ENCODE data around the gene PALLD. TPM values are rescaled to one million over a fixed set of nuclear protein-coding genes. Genes with fewer than 3 reads are reported as not detected.
"Not testable (repeated sequence)": the region's sequence is repeated elsewhere in the genome, so short reads cannot be mapped to it uniquely, and the experiment has no call there.

The PALLD gene
- total RNA-seq, 1 donor from 2014 or later, result 121 TPM

DNA sequence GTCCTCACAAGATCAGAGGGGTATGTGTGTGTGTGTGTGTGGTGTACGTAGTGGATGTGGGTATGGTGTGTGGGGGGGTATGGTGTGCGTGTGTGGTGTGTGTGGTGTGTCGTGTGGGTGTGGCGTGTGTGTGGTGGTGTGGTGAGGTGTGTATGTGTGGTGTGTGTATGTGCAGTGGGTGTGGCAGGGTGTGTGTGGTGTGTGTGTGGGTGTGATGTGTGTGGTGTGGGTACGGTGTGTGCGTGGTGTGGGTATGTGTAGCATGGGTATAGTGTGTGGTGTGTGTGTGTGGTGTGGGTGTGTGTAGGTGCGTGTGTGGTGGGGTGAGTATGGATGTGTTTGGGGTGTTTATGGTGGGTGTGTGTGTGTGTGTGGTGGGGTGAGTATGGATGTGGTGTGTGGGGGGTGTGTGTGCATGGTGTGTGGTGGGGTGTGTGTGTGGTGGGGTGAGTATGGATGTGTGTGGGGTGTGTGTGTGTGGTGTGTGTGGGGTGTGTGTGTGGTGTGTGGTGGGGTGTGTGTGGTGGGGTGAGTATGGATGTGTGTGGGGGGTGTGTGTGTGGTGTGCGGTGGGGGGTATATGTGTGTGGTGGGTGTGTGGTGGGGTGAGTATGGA is 182.0 kb downstream of the PALLD start:
- DNase-seq, result no peak

DNA sequence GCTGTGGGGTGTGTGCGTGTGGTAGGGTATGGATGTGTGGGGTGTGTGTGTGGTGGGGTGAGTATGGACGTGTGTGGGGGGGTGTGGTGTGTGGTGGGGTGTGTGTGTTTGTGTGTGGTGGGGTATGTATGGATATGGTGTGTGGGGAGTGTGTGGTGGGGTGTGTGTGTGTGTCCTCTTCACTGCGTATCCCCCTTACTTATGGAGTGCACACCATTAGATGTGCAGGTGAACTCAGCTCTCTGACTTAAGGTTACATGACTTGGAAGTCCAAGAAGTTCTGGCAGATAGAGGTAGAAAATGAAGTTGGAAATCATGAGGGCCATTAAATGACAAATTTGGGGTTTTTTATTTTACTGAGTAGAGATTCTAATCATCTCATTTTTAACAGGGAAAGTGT is 182.5 kb downstream of the PALLD start:
- DNase-seq, result no peak

DNA sequence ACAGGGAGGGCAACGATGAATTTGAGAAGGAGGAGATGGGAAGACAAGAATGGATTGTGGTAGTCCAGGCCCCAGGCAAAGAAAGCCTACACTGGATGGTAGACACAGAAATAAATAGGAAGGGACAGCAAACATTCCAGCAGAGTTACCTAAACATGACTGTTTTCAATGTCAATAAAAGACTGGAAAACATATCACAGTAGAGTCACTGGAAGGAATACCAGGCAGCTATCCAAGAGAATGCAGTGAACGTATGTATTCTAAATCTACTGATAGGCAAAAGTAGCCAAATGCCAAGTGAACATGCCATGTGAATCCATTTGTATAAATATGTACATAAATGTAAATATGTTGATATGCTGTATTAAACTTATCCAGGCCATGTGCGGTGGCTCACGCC is 183.0 kb downstream of the PALLD start:
- no peak for DNase-seq

DNA sequence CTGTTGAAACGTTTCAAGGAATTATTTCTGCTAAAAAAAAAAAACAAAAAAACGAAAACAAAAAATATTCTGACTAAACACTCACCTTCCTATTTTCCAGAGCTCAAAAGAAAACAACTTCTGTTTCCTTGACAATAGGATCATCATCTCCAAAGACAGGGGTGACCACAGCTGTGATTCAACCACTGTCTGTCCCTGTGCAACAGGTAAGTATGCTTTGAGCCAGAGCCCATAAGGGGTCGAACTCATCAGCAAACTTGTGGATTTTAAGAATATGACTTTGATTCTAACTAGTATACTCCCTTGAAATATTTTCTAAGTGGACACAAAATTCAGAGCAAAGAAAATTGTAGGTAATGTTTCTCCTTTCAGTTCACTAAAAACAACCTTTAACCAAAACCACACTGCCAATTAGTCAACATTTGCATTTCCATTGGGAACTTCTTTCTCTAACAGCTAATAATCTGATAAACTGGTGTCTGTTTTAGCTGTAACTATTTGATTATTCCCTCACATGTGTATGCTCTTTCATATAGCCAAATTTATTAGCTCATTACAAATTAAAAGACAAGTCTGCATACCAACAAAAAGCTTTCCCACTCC is 186.1 kb downstream of the PALLD start:
- no peak for DNase-seq

DNA sequence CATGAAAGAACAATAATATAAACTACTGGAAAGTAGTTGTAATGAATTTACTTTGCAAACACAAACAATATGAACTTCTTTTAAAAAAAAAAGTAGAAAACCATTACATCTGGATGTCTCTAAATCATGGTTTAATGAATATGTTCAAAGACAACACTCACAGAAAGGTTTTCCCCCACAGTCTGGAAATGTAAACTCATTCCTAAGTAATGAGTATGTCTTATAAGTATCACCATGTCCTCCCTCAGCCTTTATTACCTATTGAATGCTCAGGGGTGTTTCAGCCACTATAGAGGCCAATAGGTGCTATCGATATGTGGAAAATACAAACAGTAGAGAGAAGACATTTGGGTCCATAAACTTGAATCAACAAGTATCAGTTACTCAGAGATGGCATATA is 186.7 kb downstream of the PALLD start:
- DNase-seq, result no peak

DNA sequence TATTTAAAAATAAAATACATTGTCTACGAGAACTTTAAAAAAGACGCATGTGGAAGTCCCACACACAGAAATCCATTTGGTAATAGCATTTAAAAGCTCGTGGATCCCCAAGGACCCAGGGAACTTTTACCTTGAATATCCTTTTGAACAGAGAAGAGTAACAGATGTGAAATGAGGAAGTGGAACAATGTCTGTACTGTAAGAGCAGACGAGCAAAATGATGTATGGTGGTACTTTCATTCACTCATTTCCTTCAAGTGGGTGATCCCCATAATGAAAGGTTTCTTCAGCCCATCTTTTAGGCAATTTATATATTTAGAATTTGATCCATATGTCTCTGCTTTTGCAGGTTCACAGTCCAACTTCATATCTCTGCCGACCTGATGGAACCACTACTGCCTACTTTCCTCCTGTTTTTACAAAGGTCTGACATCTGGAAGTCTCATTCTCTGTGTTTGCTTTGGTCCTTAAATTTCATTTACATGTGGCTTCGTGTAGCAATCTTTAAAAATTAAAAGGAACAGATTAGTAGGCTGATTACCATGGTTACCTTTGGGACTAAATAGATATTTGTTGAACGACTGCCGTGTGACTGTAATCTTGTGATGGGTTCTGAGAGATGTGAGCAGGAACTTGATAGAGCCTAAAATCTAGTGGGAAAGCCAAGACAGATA is 188.4 kb downstream of the PALLD start:
- no peak for DNase-seq

DNA sequence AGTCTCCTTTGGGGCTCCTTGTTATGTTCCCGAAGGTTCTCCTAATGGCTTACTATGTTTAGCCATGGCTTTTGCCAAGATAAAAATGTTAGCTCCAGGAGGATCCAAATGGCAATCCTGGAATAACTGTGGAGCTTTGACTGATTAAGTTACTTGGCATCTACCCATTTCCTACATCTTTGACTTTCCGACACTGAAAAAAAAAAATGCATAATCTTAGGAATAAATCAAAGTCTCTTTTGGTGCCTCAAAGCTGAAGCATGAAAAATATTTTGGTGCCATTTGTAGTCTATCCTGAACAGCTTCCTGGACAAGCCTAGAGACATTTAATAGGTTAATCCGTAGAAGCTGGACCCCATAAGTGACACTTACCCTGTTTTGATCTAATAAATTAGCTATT is 191.7 kb downstream of the PALLD start:
- DNase-seq, result no peak

DNA sequence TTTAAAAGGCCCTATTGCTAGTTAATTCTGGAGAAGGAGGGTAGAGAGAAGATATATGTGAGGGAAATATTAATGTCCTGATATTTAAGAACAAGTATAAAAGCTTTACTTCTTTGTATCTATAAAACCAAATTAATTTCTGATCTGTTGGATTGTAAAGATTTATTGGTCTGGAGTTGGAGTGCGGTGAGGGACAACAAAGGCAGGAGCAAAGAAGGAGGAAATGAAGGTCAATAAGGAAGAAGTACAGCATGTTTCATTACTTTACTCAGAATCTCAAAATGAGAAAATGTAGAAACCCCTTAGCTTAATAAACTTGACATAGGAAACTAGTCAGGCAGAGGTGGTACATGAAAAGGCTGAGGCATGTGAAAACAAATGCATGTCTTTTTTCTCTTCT is 192.9 kb downstream of the PALLD start:
- no peak for DNase-seq

DNA sequence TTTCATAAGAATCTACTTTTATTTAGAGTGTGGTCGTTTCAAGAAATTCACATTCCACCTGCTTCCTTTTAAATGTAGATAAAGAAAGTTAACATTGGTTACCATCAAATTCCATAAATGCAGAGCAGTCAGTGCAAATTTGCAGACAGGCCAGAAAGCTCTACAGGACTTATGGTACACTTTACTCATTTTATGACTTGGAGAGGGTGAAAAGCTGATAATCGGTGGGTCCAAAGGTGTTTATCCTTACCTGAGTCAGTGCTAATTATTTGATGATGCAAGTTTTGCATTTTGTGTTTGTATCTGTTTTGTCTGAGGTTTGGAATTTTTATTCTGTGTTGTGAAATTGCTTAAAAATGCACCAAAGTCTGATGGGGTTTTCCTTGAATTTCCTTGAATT is 193.3 kb downstream of the PALLD start:
- no peak for DNase-seq

DNA sequence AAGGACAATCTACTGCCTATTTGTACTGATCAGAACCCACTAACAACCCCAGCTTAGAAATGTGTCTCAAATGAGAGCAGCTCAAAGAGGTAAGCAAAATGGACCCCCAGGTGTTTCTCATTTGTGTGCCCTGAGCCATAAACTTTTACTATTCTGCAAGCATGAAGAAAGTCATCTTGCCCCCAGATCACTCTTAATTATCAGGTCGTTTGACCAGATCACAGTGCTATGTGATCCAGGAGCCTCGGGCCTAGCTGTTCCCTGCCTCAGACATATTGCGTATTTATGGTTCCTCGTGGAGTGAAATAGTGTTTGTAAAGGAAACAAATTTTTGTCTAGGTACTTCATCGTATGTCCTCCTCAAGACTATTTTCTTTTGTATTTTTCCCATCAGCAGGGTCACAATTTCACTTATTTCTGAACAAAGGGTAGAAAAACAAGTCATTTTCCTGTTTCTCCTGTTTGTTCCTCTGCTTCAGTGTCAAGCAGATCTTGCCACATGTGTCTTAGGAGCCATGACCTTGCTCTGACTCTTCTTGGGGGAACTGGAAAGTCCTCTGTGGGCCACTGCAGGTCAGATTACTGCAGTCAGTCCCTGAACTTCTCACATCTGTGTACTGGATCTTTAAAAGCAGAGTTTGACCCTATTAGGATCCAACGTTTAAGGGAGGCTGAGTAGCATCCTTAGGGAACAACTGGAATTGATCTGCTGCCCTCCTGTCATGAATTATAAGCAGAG is 194.9 kb downstream of the PALLD start:
- no peak for DNase-seq

DNA sequence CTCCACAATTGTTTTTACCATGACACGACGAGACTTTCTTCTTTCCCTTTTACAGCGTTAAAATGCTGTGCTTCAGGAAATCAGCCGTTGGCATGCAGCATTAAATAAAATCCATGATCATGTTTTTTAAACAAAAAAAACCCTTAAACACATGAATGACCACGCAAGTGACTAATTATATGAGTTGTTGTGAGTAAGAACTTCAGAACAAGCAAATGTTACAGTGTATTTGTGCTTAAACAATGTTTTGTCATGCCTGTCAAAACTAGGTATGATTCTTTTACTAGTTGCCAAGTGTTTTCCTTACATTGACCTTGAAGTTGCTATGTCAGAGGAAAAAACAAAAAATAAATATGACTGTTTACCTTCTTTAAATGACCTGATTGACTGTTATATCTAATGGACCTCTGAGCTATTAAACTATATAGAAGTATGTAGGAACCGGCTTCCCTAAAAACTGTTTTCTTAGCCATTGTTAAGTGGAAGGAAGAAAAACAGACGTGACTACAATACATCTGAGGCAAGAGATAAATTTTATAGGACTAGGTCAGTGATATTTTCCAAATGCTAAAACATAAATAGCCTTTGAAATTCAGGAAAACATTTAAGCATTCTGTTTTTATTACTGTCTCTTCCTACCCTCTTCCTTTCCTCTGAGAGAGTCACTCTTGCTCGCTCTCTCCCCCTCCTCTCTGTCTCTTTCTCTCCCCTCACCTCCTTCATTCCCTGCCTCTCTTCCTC is 197.1 kb downstream of the PALLD start:
- DNase-seq, result no peak

DNA sequence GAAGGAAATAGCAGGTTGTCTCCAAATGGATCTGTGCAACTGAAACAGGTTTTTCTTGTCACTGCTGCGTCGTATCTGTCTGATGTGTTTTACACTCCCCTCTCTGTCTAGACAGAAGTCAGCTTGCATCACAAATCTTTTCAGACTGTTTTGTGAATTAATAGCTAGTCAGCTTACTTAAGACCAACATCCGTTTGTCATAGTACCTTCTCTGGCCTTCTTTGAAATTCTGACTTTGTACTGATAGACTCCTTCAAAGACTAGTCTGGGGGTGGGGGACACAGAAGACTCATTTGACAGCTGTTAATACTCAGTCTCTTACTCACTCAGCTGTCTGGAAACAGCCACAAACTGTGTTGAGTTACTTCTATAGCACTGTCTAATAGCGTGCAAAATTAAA is 197.8 kb downstream of the PALLD start:
- DNase-seq, result no peak

DNA sequence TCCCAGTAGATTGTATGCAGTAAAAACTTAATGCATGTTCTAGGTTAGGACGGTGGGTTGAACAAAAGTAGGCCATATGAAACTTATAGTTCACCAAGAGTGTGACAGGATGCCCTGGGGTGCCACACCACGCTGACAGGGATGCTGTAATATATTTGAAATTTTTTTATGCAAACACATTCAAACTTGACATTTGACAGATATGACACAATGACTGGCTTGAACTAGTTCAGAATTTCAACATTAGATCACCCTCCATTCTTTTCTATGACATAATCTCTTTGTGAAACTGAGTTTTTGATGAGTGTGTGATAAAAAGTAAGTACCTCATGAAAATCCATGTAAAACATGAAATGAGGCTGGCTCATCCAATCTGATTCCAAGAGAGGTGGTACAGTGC is 198.4 kb downstream of the PALLD start:
- peak; percentile 4 for DNase-seq

DNA sequence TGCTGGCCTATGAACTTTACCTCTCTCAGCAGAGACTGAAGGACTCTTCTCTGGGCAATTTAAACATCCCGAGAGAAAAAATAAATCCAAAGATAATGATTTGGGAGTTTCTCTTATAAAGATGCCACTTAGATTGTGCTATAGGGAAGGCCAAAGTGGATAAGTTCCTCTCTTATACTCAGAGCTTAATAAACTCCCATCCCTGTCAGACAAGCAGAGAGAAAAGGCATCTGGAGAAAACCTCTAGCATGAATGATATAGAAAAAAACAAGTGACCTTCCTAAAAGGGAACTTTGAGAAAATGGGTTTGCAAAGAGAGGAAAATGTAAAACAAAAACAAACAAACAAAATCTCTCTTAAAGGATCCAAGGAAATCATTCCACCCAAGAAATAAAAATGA is 199.4 kb downstream of the PALLD start:
- DNase-seq, result no peak

DNA sequence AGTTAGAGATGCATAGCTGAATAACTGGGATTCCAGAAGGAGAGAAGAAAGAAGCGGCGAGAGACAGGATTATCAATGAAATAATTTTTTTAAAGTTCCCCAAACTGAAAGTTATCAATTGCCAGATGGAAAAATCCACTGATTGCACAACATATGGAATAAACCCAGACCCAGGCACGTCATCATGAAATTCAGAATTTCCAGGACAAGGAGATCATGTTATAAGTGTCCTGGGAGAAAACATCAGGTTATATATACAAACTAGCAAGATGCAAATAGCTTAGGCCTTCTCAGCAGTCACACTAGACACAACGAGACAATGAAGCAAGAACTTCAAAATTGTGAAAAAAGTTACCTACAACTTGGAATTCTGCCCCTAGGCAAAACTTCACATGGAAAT is 200.0 kb downstream of the PALLD start:
- DNase-seq, result no peak

DNA sequence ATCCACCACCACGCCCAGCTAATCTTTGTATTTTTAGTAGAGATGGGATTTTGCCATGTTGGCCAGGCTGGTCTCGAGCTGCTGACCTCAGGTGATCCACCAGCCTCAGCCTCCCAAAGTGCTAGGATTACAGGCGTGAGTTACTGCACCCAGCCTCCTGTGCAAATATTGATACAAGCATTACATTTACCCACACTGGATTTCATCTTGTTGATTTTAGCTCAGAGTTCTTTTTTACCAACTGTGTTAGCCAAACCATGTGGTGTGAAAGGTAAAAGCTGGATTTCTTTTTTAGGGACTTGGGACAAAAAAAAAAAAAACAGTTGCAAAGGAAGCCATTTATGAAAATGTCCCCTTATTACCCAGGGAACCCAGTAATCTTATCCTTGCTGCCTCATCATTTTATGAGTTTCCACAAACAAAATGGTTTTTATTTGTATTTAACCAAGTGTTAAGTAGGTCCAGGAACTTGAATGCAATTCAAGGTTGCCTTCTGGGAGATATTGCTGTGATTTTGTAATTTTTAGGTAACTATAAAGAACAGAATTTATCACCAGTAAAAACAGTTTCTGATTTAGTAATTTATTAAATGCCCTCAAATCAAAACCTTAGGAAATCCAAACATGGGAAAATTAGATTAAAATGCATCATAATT is 202.5 kb downstream of the PALLD start:
- DNase-seq, result no peak

DNA sequence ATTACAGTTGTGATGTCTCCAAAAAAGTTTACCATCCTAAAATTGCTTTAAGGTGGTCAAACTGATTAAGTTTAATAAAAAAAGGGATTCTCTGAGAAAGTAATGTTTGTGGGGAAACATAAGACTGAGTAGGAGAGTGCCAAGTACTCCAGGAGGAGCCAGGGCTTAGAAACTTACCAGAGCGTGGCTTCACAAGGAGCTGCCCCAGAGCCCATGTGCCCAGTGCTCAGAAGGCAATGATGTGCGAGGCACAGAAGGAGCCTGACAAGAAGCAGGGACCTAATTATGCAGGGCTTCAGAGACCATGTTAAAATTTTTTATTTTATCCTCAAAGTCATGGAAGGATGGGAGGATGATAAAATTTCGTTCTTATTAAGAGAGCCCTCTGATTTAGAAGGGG is 204.2 kb downstream of the PALLD start:
- no peak for DNase-seq

DNA sequence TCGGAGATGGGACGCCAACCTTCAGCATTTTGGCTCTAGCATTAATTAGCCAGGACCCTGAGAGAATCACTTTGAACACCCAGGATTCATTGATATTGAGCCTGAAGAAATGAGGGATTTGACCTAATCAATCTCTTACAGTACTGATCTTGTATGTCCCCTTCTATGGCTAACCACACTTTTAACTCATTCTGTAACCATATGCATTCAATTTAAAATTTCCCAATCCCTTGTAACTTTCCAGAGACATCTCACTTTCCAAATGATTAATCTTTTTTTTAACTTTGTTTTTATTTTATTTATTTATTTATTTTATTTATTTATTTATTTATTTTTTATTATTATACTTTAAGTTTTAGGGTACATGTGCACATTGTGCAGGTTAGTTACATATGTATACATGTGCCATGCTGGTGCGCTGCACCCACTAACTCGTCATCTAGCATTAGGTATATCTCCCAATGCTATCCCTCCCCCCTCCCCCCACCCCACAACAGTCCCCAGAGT is 205.8 kb downstream of the PALLD start:
- not testable (repeated sequence) for DNase-seq

DNA sequence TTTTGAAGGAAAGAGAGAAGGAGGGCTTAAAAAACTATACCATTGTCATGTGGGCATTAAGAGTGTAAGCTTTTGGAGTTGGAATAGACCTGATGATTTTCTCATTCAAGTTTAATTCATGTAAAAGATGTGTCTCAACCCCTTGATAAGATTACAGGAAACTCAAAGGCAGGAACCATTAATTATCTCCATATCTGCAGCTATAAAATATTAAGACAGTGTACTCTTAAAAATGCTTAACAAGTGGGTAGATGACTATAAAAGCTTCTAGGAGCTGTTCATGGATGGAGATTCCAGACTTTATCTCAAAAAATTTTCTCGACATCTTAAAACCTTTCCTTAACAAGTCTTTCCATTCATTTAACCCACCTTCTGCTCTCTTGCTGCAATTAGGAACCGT is 208.3 kb downstream of the PALLD start:
- DNase-seq, result no peak

DNA sequence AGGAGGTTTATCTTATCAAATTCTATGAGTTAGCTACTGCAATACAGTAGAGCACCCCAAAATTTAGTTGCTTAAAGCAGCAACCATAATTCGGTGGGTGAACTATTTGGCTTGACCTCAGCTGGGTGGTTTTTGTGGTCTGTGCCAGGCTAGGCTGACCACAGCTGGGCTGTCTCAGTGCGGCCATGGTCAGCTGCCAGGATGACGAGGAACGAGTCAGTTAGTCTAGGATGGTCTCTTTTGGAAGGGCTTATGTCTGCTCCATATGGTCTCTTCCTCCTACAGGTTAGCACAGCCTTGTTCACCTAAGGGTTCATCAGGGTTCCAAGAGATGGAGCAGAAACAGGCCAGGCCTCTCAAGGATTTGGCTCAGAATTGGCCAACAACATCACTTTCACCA is 210.4 kb downstream of the PALLD start:
- no peak for DNase-seq

DNA sequence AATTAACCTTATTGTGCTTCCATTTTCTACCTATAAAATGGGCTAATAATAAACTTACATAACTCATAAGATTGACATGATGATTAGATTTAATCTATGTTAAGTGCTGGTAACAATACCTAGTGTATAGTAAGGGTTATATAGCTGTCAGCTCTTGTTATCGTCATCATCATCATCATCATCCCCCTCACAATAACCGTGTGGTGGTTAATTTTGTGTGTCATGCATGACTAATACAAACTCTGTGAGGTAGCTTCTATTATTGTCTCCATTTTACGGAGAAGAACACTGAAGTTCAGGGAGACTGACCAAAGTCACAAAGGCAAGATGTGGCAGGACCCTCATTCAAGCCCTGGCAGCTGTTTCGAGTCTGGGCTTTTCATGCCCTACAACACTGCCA is 211.3 kb downstream of the PALLD start:
- DNase-seq, result no peak

Measured in skin of body (tissue), 2 donors.